Dermis microvascular lymphatic vessel endothelial cell (primary cell): ENCODE results near the gene OR52R1. TPM values are rescaled to one million over a fixed set of nuclear protein-coding genes. Genes with fewer than 3 reads are reported as not detected.
"Not testable (repeated sequence)": the region's sequence is repeated elsewhere in the genome, so short reads cannot be mapped to it uniquely, and the experiment has no call there.

Experiments
- DNase-seq, 2 donors: peaks; one replicate each; pipeline versions ENCODE4 v3.0.0 to v3.0.0-alpha.2; 2010; ENCODE audit warnings: low read depth in 2 of 2
- total RNA-seq: library from RNA; depleted of rRNA; stranded (reverse); fragments of >200 nt; gene quantifications from 2 replicates; pipeline ENCODE4 v1.2.1, GENCODE V29; 2014

OR52R1 gene
- total RNA-seq = not detected in 2 replicates

GRCh38 chr11:4804280-4804679 is at the start of gene OR52R1:
TSS of gene OR52R1 (minus strand) at chr11:4804380. CDS start at chr11:4804380, 0 bp downstream.
- no peak for DNase-seq

GRCh38 chr11:4851033-4851432 is 46.9 kb upstream of the OR52R1 start:
- DNase-seq = no peak

- DNase-seq = no peak
Observed at GRCh38 chr11:4848908-4849532, 44.8 kb upstream of the OR52R1 start, which contains the start of gene OR51S1. TSS of gene OR51S1 (minus strand) at chr11:4849208. CDS start at chr11:4849208, 0 bp downstream.

GRCh38 chr11:4839851-4840549 is 35.8 kb upstream of the OR52R1 start:
- DNase-seq = no peak

- DNase-seq = no peak
Observed at GRCh38 chr11:4830909-4831308, 26.7 kb upstream of the OR52R1 start.

GRCh38 chr11:4830346-4830745 is 26.2 kb upstream of the OR52R1 start:
- no peak for DNase-seq

- DNase-seq = no peak
Observed at GRCh38 chr11:4826425-4826824, 22.2 kb upstream of the OR52R1 start.

- no peak for DNase-seq
Observed at GRCh38 chr11:4825132-4825531, 21.0 kb upstream of the OR52R1 start.

GRCh38 chr11:4821021-4821420 is 16.8 kb upstream of the OR52R1 start, which contains the start of gene OR51F2:
TSS of gene OR51F2 (plus strand) at chr11:4821321. CDS start at chr11:4821422, 101 bp downstream.
- DNase-seq = no peak

- no peak for DNase-seq
Observed at GRCh38 chr11:4809246-4809645, 5.1 kb upstream of the OR52R1 start.

GRCh38 chr11:4808476-4808875 is 4.3 kb upstream of the OR52R1 start:
- DNase-seq = no peak

GRCh38 chr11:4801316-4801715 is 2.9 kb downstream of the OR52R1 start:
- not testable (repeated sequence) for DNase-seq

GRCh38 chr11:4798427-4799183 is 5.6 kb downstream of the OR52R1 start:
- no peak for DNase-seq

GRCh38 chr11:4797206-4797605 is 7.0 kb downstream of the OR52R1 start:
- no peak for DNase-seq

GRCh38 chr11:4782454-4782853 is 21.7 kb downstream of the OR52R1 start:
- DNase-seq = no peak

- no peak for DNase-seq
Observed at GRCh38 chr11:4769838-4770237, 34.3 kb downstream of the OR52R1 start, which contains the start of gene OR51F1. TSS of gene OR51F1 (minus strand) at chr11:4769938. CDS start at chr11:4769938, 0 bp downstream.

GRCh38 chr11:4768094-4768493 is 36.1 kb downstream of the OR52R1 start:
- DNase-seq = no peak

- no peak for DNase-seq
Observed at GRCh38 chr11:4766420-4767043, 37.6 kb downstream of the OR52R1 start.

- DNase-seq = no peak
Observed at GRCh38 chr11:4763096-4763495, 41.1 kb downstream of the OR52R1 start.
